HG03558 (cell line): ENCODE results near the gene LYPD6.
"Not testable (repeated sequence)": the region's sequence is repeated elsewhere in the genome, so short reads cannot be mapped to it uniquely, and the experiment has no call there.

Source experiments
- ATAC-seq: cut with Tn5 transposase; IDR thresholded peaks from one replicate; pipeline ENCODE4 v1.9.1; 2021; ENCODE audit warnings: moderate number of reproducible peaks; ENCODE audit not compliant: unreplicated experiment; ENCODE audit errors: extremely low read depth

The LYPD6 gene

GRCh38 chr2:149330127-149331022 is at the start of gene LYPD6:
TSS of gene LYPD6 (plus strand) at chr2:149330587. CDS start at chr2:149437709, 107,122 bp downstream.
- ATAC-seq: no peak

DNA sequence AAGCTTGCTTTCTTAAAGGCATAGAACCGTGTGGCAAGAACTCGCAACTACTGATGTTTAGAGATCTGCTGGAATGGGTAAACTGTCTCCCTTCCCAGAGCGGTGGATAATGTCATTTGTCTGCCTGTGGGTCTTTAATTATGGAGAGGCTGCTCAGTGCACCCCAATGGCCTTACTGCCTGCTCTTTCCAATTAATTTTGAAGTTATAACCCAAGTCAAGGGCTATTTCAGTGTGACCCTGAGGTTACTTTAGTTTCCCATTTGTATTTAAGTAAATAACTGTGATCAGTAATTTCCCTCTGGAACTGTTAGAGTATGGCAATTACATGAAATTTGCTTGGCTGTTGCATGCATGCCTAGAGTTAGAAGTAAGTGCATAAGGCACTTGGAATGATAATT is 48.9 kb upstream of the LYPD6 start:
- ATAC-seq: no peak

DNA sequence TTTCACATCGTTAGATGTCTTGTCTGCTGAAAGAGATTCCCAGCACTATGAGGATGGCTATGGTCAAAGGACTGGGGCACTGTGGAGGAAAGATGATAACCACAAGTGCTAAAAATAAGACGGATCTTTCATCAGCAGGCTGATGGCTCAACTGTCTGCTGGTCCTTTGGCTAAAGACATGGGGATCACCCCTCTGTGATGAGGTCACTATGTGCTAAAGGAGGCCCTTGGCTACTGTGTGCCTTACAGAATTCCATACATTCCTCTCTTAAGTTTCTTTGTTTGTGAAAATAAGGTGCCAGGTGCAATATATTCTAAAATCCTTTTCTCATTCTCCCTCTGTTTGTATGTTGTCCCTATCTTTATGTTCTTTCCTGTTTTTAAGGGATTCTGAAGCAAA is 39.7 kb upstream of the LYPD6 start:
- ATAC-seq: no peak

- no peak for ATAC-seq
Observed at GRCh38 chr2:149291881-149292280, 38.5 kb upstream of the LYPD6 start.

DNA sequence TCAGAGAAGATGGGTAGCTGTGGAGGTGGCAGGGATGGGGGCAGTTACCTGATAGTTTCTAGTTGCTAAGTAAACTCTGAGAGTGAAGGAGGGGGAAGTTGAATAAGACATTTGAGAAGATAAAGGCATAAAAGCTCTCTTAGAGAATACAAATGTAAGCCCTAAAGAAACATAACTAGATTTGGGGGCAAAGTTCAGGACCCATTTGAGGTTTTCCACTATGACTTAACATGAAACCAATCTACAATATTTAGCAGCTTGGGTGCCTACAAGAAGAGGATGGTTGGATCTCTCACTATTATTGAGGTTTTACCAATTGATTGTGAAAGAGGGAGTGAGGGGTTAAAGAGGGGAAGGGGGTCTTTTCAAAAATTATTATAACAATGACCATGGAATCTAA is 34.4 kb upstream of the LYPD6 start:
- no peak for ATAC-seq

- no peak for ATAC-seq
Observed at GRCh38 chr2:149307014-149307413, 23.4 kb upstream of the LYPD6 start.

- ATAC-seq: no peak
Observed at GRCh38 chr2:149310349-149310748, 20.0 kb upstream of the LYPD6 start.

- ATAC-seq: no peak
Observed at GRCh38 chr2:149312039-149312438, 18.3 kb upstream of the LYPD6 start.

- ATAC-seq: peak; percentile 89
Observed at GRCh38 chr2:149313512-149313972, 16.8 kb upstream of the LYPD6 start.

- ATAC-seq: no peak
Observed at GRCh38 chr2:149314687-149315086, 15.7 kb upstream of the LYPD6 start.

DNA sequence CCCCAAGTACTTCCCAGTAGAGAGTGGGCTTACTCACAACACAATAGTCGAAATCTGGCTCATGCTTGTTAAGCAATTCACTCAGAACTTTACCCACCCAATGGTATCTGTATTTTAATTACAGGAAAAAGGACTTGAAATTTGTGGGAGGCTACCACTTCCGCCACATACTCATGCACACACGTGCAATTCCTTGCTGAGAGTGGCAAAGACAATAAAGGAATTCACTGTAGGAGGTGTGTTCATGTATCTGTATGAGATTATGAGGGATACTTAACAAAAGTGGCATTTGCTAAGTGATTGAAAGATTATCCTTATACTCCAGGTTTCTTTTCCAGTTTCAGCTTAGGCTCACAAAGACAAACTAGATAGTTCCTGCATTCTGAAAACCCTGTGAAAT is 14.9 kb upstream of the LYPD6 start:
- no peak for ATAC-seq

GRCh38 chr2:149318566-149318965 is 11.8 kb upstream of the LYPD6 start:
- ATAC-seq: not testable (repeated sequence)

DNA sequence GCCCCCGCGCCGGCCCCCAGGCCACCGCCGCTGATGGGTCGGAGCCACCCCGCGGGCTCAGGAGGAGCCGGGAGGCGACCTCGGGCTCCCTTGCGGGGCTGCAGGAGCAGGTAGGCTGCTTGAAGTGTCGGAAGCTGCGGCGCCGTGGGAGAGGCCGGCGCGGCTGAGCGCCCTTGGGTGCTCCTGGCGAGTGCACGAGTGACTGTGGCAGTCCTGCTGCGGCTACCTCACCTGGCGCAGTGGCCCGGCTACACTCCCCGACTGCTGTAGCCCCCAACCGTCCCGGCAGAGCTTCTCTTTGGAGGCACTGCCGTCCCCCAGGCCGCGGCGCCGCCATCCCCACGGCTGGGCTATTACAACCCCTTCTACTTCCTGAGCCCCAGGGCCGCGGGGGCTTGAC is 10.0 kb upstream of the LYPD6 start:
- no peak for ATAC-seq

DNA sequence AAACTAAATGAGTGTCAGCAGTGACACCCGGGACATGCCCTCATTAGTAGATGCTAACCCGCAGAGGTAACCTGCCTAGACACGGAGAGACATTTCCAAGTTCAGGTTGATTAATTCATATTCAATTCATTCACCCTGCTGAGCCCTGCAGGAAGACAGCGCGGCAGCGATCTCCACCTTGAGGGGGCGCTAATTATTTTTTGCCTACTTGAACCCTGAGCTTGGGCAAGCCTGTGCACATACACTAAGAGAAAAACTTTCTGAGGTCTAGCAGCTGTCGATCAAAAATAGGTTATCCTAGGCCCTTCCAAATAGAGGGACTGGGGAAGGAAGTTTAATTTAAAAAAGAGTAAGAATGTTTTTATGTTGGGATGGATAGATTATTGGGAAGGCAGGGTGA is 1.3 kb upstream of the LYPD6 start:
- ATAC-seq: no peak

GRCh38 chr2:149329489-149330126 is 779 bp upstream of the LYPD6 start:
- ATAC-seq: no peak

GRCh38 chr2:149331023-149331400 is 625 bp downstream of the LYPD6 start:
- no peak for ATAC-seq

GRCh38 chr2:149332364-149332763 is 2.0 kb downstream of the LYPD6 start:
- no peak for ATAC-seq

DNA sequence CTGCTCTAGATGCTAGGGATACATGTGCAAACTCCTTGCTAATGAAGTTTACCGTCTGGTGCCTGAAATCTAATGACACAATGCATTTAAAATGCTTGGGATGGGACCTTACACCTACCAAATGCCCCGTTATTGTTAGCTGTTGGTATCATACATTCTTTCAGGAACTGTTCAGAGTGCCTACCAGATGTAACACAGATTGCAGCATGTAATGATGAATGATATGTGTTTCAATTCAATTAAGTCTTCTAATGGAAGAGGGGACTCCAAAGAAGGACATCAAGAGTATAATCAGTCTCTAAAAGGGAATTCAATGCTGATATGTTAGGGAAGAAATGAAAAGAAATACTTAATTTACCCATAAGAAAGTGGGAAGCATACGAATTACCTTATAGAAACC is 3.2 kb downstream of the LYPD6 start:
- no peak for ATAC-seq

DNA sequence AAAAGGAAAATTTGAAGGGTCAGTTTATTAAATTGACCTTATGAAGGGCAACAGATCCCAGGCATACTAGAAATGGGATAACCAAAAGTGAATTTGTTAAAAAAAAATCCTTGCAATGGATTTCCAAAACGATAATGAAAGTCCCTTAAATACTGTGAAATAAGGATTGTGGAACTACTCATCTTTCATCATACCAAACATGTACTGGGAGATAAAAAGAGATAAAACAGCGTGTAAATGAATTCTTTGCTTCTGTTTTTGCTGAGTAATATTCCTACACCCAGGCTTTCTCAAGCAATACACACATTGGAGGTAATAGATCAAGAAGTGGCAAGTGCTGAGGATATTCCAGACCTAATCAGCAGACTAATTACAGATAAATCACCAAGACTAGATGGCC is 3.8 kb downstream of the LYPD6 start:
- no peak for ATAC-seq

GRCh38 chr2:149339324-149339723 is 8.9 kb downstream of the LYPD6 start:
- no peak for ATAC-seq

DNA sequence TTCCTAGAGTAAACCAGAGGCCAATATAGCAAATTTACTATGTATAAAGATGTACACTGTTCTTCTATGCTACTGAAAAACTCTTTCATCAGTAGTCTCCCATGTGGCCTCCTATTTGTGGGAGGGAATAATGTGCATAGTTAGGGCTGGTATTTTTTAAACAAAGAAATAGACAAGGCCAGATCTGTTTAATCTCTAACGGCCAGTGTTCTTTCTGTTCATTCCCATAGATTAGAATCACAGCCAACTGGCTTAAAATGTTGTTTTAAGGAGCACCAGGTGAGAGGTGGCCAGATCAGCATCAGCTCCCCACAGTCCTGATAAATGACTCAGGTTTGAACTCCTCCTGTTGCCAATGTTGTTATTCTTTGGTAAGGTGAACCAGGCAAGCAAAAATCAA is 12.1 kb downstream of the LYPD6 start:
- ATAC-seq: no peak

- ATAC-seq: no peak
Observed at GRCh38 chr2:149344105-149344504, 13.7 kb downstream of the LYPD6 start.
